HUES64 (cell line): ENCODE measurements around the gene EMB.
"Not testable (repeated sequence)": the region's sequence is repeated elsewhere in the genome, so short reads cannot be mapped to it uniquely, and the experiment has no call there.

Experiments used
- H3K27ac ChIP-seq: 2 replicates; pipeline ENCODE4 v1.7.0; 2013; ENCODE audit warnings: low read depth, low read length, inconsistent platforms
- H3K27me3 ChIP-seq: 2 replicates; pipeline ENCODE4 v1.6.1; 2013; ENCODE audit warnings: mild to moderate bottlenecking, low read length; ENCODE audit not compliant: insufficient read depth
- H3K36me3 ChIP-seq: 2 replicates; pipeline ENCODE4 v1.6.1; 2013; ENCODE audit warnings: mild to moderate bottlenecking, low read length; ENCODE audit not compliant: insufficient read depth
- H3K4me1 ChIP-seq: 2 replicates; pipeline ENCODE4 v1.6.1; 2013; ENCODE audit warnings: mild to moderate bottlenecking, low read length, moderate library complexity; ENCODE audit not compliant: insufficient read depth
- H3K4me3 ChIP-seq: 2 replicates; pipeline ENCODE4 v1.5.1; 2013; ENCODE audit warnings: mild to moderate bottlenecking, low read length, moderate library complexity
- H3K9ac ChIP-seq: 2 replicates; pipeline ENCODE4 v1.6.1; 2013; ENCODE audit warnings: mild to moderate bottlenecking, low read depth, low read length
- H3K9me3 ChIP-seq: 2 replicates; pipeline ENCODE4 v1.6.1; 2013; ENCODE audit warnings: low read depth, low read length; ENCODE audit not compliant: insufficient read depth
- WGBS: fragments of 150-250, 120-280 bp; methylation state at CpG from one replicate; pipeline ENCODE4 v1.1.7; 2013; ENCODE audit warnings: missing lambda C conversion rate; 5-methylcytosine and 5-hydroxymethylcytosine counted together

Gene EMB

GRCh38 chr5:50369287-50370033 is 71.6 kb downstream of the EMB start:
- H3K4me1 ChIP-seq, H3K9ac ChIP-seq, H3K27me3 ChIP-seq, H3K4me3 ChIP-seq, H3K36me3 ChIP-seq, H3K27ac ChIP-seq: not testable (repeated sequence)
- WGBS: 94% methylated on average over 16 of the region's 16 CpGs
- H3K9me3 ChIP-seq: peaks cover 30% of the 10 kb centered on the region

GRCh38 chr5:50365426-50366251 is 75.4 kb downstream of the EMB start:
- WGBS: 87% methylated on average over 6 of the region's 8 CpGs
- Histone ChIP-seq H3K27ac (no peak overlapping the region), H3K4me3 (0 out of 2 replicates have a peak overlapping the region, but pooled peaks have one; percentile 16), H3K9me3 (peaks cover 54% of the 10 kb centered on the region), H3K9ac (no peak overlapping the region), H3K4me1 (no peaks in the 10 kb centered on the region), H3K27me3 (no peaks in the 10 kb centered on the region), H3K36me3 (no peaks in the 10 kb centered on the region)

GRCh38 chr5:50364535-50365309 is 76.4 kb downstream of the EMB start:
- H3K4me1 ChIP-seq, H3K36me3 ChIP-seq, H3K4me3 ChIP-seq, H3K27me3 ChIP-seq, H3K9ac ChIP-seq, H3K27ac ChIP-seq: not testable (repeated sequence)
- WGBS: 95% methylated on average over 6 of the region's 6 CpGs
- peaks cover 63% of the 10 kb centered on the region for H3K9me3 ChIP-seq

GRCh38 chr5:50359187-50359586 is 81.9 kb downstream of the EMB start:
- Histone ChIP-seq H3K36me3 (no peaks in the 10 kb centered on the region), H3K9me3 (peaks cover 92% of the 10 kb centered on the region), H3K9ac (no peak overlapping the region), H3K4me3 (no peak overlapping the region), H3K27ac (no peak overlapping the region), H3K4me1 (no peaks in the 10 kb centered on the region), H3K27me3 (no peaks in the 10 kb centered on the region)

GRCh38 chr5:50352382-50352781 is 88.7 kb downstream of the EMB start:
- H3K36me3 ChIP-seq: no peaks in the 10 kb centered on the region
- H3K9ac ChIP-seq: no peak overlapping the region
- H3K27me3 ChIP-seq: no peaks in the 10 kb centered on the region
- H3K4me3 ChIP-seq: no peak overlapping the region
- 67% methylated on average over 1 of the region's 2 CpGs for WGBS
- peaks cover 72% of the 10 kb centered on the region for H3K9me3 ChIP-seq
- H3K4me1 ChIP-seq: no peaks in the 10 kb centered on the region
- no peak overlapping the region for H3K27ac ChIP-seq
